Measurements from ENCODE around the gene COL23A1.

COL23A1 gene

GRCh38 chr5:178291161-178291561, 299.0 kb downstream of the COL23A1 start:
- FAIRE-seq = no peak

- FAIRE-seq = no peak
Observed at GRCh38 chr5:178290376-178290775, 299.8 kb downstream of the COL23A1 start.

- no peak for FAIRE-seq
Observed at GRCh38 chr5:178289438-178289837, 300.8 kb downstream of the COL23A1 start.

GRCh38 chr5:178288401-178289368, 301.5 kb downstream of the COL23A1 start:
- FAIRE-seq = no peak

GRCh38 chr5:178287791-178288105, 302.4 kb downstream of the COL23A1 start:
- no peak for FAIRE-seq

GRCh38 chr5:178287091-178287790, 303.0 kb downstream of the COL23A1 start:
- no peak for FAIRE-seq

GRCh38 chr5:178286226-178287090, 303.7 kb downstream of the COL23A1 start:
- FAIRE-seq = no peak

- no peak for FAIRE-seq
Observed at GRCh38 chr5:178285399-178286225, 304.6 kb downstream of the COL23A1 start.

- no peak for FAIRE-seq
Observed at GRCh38 chr5:178284996-178285395, 305.2 kb downstream of the COL23A1 start.

- no peak for FAIRE-seq
Observed at GRCh38 chr5:178284093-178284675, 306.0 kb downstream of the COL23A1 start.

- FAIRE-seq = no peak
Observed at GRCh38 chr5:178283520-178283919, 306.7 kb downstream of the COL23A1 start.

- no peak for FAIRE-seq
Observed at GRCh38 chr5:178282391-178282790, 307.8 kb downstream of the COL23A1 start.

GRCh38 chr5:178281331-178281730, 308.9 kb downstream of the COL23A1 start:
- no peak for FAIRE-seq

GRCh38 chr5:178280631-178281030, 309.6 kb downstream of the COL23A1 start:
- no peak for FAIRE-seq

GRCh38 chr5:178279723-178280438, 310.3 kb downstream of the COL23A1 start:
- FAIRE-seq = no peak

GRCh38 chr5:178279026-178279722, 311.0 kb downstream of the COL23A1 start:
- FAIRE-seq = no peak

GRCh38 chr5:178278358-178279023, 311.7 kb downstream of the COL23A1 start:
- FAIRE-seq = no peak

- no peak for FAIRE-seq
Observed at GRCh38 chr5:178277866-178278265, 312.3 kb downstream of the COL23A1 start.

- FAIRE-seq = no peak
Observed at GRCh38 chr5:178277346-178277745, 312.8 kb downstream of the COL23A1 start.

Data from G401.6 (cell line).